Left lobe of liver (tissue), 2 donors: ENCODE measurements around the gene MIER1. TPM values are rescaled to one million over a fixed set of nuclear protein-coding genes. Genes with fewer than 3 reads are reported as not detected.
A peak's percentile ranks its signal among the peaks of the same experiment; 100 is the strongest.
"Not testable (repeated sequence)": the region's sequence is repeated elsewhere in the genome, so short reads cannot be mapped to it uniquely, and the experiment has no call there.

Experiments
- ATAC-seq: fragments of 200-7000 bp; cut with Tn5 transposase; one replicate; pipeline ENCODE4 v1.9.1; 2020; ENCODE audit warnings: mild to moderate bottlenecking, moderate library complexity
- DNase-seq: peaks from one replicate; pipeline ENCODE4 v3.0.0-alpha.2; 2020; ENCODE audit warnings: low spot score
- total RNA-seq: library from RNA; stranded (reverse); gene quantifications from one replicate; pipeline ENCODE4 v1.2.1, GENCODE V29; 2021
- donor health status: DM: no; HTN: no; CAD: no; lungs with moderate emphysema.
- donor health status: DM: no; HTN: yes; CAD: no.

The MIER1 gene
- total RNA-seq, 1 donor from 2014 or later: 12.7 TPM

GRCh38 chr1:66937529-66938234 lies 12.9 kb downstream of the MIER1 start:
- ATAC-seq (peak; percentile 70), DNase-seq (no peak)

DNA sequence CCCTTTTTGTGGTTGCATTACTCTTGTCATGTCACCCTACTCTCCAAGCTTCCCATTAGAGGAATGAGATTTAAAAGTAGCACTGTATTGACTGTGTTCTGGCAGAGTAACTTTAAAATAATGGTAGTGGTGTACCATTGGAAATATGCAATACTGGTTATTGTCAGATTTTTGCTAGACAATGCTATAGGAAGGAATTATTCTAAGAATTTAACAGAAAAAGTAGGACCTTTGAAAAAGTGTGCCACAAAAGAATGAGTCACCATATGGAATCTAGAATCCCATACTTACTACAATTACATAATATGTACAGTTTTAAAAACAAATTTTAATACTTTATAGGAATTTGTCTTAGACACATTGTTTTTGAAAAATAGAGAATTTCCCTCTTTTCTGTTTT lies 13.8 kb downstream of the MIER1 start:
- DNase-seq: no peak
- no peak for ATAC-seq

DNA sequence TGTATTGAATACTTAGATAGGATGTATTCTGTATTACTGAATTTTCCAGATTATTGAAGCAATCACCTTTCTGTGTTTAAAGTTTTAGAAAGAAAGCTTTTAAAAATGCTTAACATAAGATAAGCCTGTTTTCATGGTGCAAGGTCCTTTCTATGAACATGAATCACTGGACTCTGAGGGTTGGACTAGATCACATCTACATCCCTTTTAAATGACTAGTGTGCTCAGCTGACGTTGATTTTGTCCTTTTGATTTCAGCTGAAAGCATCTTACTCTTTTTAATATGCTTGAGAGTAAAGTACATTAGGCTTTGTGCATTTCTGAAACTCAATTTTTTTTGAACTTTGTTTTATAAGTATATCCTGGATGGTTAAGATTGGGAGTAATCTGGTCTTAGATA lies 16.2 kb downstream of the MIER1 start:
- DNase-seq: no peak
- ATAC-seq: no peak

DNA sequence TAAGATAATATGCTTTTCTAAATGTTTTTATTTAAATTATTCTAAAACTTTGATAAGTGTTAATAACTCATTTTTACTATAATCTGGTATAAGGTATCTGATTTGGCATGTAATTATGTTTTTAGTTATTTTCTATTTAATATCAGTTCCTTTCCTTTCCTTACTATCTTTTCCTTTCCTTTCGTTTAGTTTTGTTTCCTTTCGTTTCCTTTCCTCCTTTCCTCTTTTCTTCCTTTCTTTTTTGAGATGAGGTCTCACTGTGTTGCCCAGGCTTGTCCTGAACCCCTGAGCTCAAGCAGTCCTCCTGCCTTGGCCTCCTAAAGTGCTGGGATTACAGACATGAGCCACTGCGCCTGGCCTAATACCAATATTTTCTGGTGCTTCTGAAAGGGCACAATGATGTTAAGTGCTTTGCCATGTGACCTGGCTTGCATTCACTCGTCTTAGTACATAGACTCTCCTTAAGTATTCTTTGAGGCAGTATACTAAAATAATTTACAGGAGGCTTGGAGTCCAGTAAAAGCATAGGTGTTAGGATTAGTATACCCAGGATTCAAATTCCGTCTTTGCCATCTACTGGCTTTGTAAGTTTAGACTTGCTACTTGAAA lies 18.7 kb downstream of the MIER1 start:
- no peak for DNase-seq
- no peak for ATAC-seq

- ATAC-seq: peak; percentile 52
- DNase-seq: no peak
These were observed 19.8 kb downstream of the MIER1 start for GRCh38 chr1:66944330-66945274.

- no peak for ATAC-seq
These were observed 20.5 kb downstream of the MIER1 start for GRCh38 chr1:66945316-66945715.

GRCh38 chr1:66947267-66947666 lies 22.5 kb downstream of the MIER1 start:
- DNase-seq (no peak), ATAC-seq (no peak)

More at GRCh38 chr1:66945316-66945715, 20.5 kb downstream of the MIER1 start:
- no peak for DNase-seq

DNA sequence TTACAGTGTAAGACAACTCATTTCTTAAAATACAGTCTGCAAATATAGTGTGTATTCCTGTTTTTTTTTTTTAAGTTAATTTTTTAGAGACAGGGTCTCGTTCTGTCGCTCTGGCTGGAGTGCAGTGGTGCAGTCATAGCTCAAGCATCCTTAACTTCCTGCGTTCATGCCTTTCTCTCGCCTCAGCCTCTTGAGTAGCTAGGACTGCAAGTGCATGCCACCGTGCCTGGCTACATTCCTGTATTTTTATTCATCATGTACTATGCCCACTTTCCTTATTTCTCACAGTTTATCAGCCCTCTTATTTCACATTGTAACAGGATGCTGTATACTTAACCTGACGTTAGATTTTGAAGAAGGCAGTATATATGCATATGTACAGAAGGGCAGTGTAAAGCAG lies 26.7 kb downstream of the MIER1 start:
- no peak for ATAC-seq

GRCh38 chr1:66954208-66954607 lies 29.4 kb downstream of the MIER1 start:
- DNase-seq (no peak), ATAC-seq (no peak)

More for the DNA sequence above, 26.7 kb downstream of the MIER1 start:
- DNase-seq: no peak

GRCh38 chr1:66957938-66958337 lies 33.1 kb downstream of the MIER1 start:
- DNase-seq: no peak
- ATAC-seq: no peak

GRCh38 chr1:66966188-66966873 lies 41.5 kb downstream of the MIER1 start:
- not testable (repeated sequence) for ATAC-seq, DNase-seq

DNA sequence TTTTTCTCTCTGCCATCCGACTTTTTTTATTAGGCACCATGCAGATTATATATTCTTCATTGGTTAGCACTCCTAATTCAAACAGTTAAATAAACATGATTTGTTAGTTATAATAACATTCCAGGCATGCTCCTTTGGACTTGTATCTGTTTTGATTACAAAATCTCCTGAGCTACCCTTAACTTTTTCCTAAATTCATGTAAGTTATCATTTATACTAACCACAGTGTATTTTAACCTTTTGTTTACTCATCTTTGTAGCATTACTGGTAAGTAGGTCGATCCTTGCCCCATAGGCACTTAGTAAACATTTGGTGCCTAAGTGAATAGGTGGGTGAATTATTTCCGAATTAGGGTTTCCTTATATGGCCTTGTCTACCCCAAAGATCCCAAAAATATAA lies 43.8 kb downstream of the MIER1 start:
- DNase-seq (no peak), ATAC-seq (no peak)

DNA sequence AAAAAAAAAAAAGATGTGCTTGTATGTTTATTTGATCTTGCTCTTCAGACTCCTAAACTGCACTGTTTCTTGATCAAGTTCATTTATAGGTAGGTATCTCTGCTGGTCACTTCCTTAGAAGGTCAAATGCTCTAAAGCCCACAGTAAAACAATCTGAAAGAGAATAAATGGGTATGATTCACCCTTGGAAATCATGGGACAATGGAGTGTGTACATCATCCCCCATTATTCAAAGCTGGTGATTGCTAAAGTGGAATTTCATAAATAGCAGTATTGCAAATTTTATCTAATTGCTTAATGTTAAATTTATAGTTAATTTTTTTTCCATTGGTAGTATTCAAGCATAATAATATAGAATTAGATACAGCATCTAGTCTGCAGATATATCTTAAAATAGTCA lies 53.4 kb downstream of the MIER1 start:
- ATAC-seq: no peak

GRCh38 chr1:66979621-66980020 lies 54.8 kb downstream of the MIER1 start:
- not testable (repeated sequence) for DNase-seq, ATAC-seq

More for the DNA sequence above, 53.4 kb downstream of the MIER1 start:
- no peak for DNase-seq

- no peak for DNase-seq
- peak; percentile 83 for ATAC-seq
These were observed 56.1 kb downstream of the MIER1 start for GRCh38 chr1:66980745-66981367.

- DNase-seq (no peak), ATAC-seq (peak; percentile 84)
These were observed 56.9 kb downstream of the MIER1 start for GRCh38 chr1:66981679-66982078.

GRCh38 chr1:66982561-66983260 lies 57.9 kb downstream of the MIER1 start:
- DNase-seq: no peak
- ATAC-seq: peak; percentile 47

GRCh38 chr1:66984491-66984890 lies 59.7 kb downstream of the MIER1 start:
- DNase-seq (no peak), ATAC-seq (peak; percentile 21)

GRCh38 chr1:66985835-66986234 lies 61.0 kb downstream of the MIER1 start:
- ATAC-seq: no peak
- no peak for DNase-seq

DNA sequence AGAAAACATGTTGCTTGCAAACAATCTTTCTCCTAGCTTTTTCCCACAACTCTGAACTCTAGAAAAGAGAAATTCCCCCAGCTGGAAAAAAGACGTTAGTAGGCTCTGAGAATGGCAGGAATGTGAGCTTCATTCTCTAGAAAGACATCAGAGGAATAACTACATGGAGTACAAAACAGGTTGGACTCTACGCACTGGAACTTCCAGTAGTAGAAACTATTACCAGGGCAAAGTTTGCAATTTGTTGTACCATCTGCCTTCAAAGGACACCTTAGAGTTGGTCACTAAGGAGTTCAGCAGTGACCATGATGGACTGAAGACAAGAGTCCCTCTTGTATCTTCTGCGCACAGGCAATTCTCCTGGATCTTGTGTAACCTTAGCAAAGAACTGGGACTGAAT lies 68.3 kb downstream of the MIER1 start:
- no peak for DNase-seq
- ATAC-seq: no peak
